ENCODE results near the gene FERMT3. TPM values are rescaled to one million over a fixed set of nuclear protein-coding genes. Genes with fewer than 3 reads are reported as not detected.

The FERMT3 gene
- total and polyA plus RNA-seq, 7 experiments from 2014 or later = 77.1 to 209 (median 120) TPM

Other genes starting within 250 kb of the FERMT3 start
- 100 to 1,000 TPM in 4 of 5 experiments, 10 to 100 TPM in 1; 90.9 to 363 (median 105) TPM for gene COX8A, start 232.1 kb upstream of the FERMT3 start, total RNA-seq
- 100 to 1,000 TPM; 360 to 375 TPM for gene COX8A, start 232.1 kb upstream of the FERMT3 start, polyA plus RNA-seq
- gene OTUB1, start 220.3 kb upstream of the FERMT3 start, total RNA-seq = 10 to 100 TPM; 59.4 to 99.0 (median 72.5) TPM
- 100 to 1,000 TPM; 117 to 125 TPM for gene OTUB1, start 220.3 kb upstream of the FERMT3 start, polyA plus RNA-seq
- gene FLRT1, start 170.8 kb upstream of the FERMT3 start, total RNA-seq = not detected
- under 1 TPM; 0.05 to 0.12 TPM for gene FLRT1, start 170.8 kb upstream of the FERMT3 start, polyA plus RNA-seq
- 10 to 100 TPM in 2 of 5 experiments, 1 to 10 TPM in 3; 5.4 to 12.4 (median 8.7) TPM for gene MACROD1, start 40.6 kb upstream of the FERMT3 start, total RNA-seq
- 10 to 100 TPM in 1 of 2 donors, 1 to 10 TPM in 1; 9.7 to 16.2 TPM for gene MACROD1, start 40.6 kb upstream of the FERMT3 start, polyA plus RNA-seq
- gene STIP1, start 20.6 kb upstream of the FERMT3 start, total RNA-seq = 100 to 1,000 TPM in 1 of 5 experiments, 10 to 100 TPM in 4; 45.1 to 243 (median 88.8) TPM
- gene STIP1, start 20.6 kb upstream of the FERMT3 start, polyA plus RNA-seq = 100 to 1,000 TPM in 1 of 2 donors, 10 to 100 TPM in 1; 56.6 to 123 TPM
- 10 to 100 TPM; 24.0 to 53.0 (median 27.2) TPM for gene TRPT1, start 19.5 kb downstream of the FERMT3 start, total RNA-seq
- gene TRPT1, start 19.5 kb downstream of the FERMT3 start, polyA plus RNA-seq = 10 to 100 TPM; 50.0 to 53.7 TPM
- 10 to 100 TPM; 47.8 to 94.0 (median 78.3) TPM for gene NUDT22, start 19.6 kb downstream of the FERMT3 start, total RNA-seq
- gene NUDT22, start 19.6 kb downstream of the FERMT3 start, polyA plus RNA-seq = 10 to 100 TPM; 40.7 to 51.2 TPM
- gene DNAJC4, start 23.8 kb downstream of the FERMT3 start, total RNA-seq = 10 to 100 TPM; 39.3 to 61.7 (median 47.4) TPM
- gene DNAJC4, start 23.8 kb downstream of the FERMT3 start, polyA plus RNA-seq = 10 to 100 TPM; 24.3 to 26.7 TPM
- 10 to 100 TPM; 30.6 to 99.5 (median 88.0) TPM for gene VEGFB, start 27.9 kb downstream of the FERMT3 start, total RNA-seq
- 10 to 100 TPM; 12.9 to 15.3 TPM for gene VEGFB, start 27.9 kb downstream of the FERMT3 start, polyA plus RNA-seq
- gene FKBP2, start 34.4 kb downstream of the FERMT3 start, total RNA-seq = 10 to 100 TPM; 20.3 to 46.6 (median 33.5) TPM
- gene FKBP2, start 34.4 kb downstream of the FERMT3 start, polyA plus RNA-seq = 10 to 100 TPM; 61.8 to 81.4 TPM
- gene PPP1R14B, start 40.2 kb downstream of the FERMT3 start, total RNA-seq = 100 to 1,000 TPM in 1 of 5 experiments, 10 to 100 TPM in 4; 20.1 to 116 (median 26.0) TPM
- gene PPP1R14B, start 40.2 kb downstream of the FERMT3 start, polyA plus RNA-seq = 10 to 100 TPM; 23.9 to 29.5 TPM
- 10 to 100 TPM in 2 of 5 experiments, 1 to 10 TPM in 3; 3.3 to 12.1 (median 8.1) TPM for gene PLCB3, start 44.8 kb downstream of the FERMT3 start, total RNA-seq
- gene PLCB3, start 44.8 kb downstream of the FERMT3 start, polyA plus RNA-seq = under 1 TPM; 0.19 to 0.81 TPM
- 10 to 100 TPM; 17.5 to 41.1 (median 22.7) TPM for gene BAD, start 77.9 kb downstream of the FERMT3 start, total RNA-seq
- 10 to 100 TPM; 40.3 TPM for gene BAD, start 77.9 kb downstream of the FERMT3 start, polyA plus RNA-seq
- 10 to 100 TPM; 25.2 to 45.9 (median 34.3) TPM for gene GPR137, start 79.1 kb downstream of the FERMT3 start, total RNA-seq
- gene GPR137, start 79.1 kb downstream of the FERMT3 start, polyA plus RNA-seq = 1 to 10 TPM; 4.9 to 5.4 TPM
- gene KCNK4, start 84.6 kb downstream of the FERMT3 start, total RNA-seq = under 1 TPM in 1 of 5 experiments, not detected in 4; 0.42 TPM
- not detected for gene KCNK4, start 84.6 kb downstream of the FERMT3 start, polyA plus RNA-seq
- under 1 TPM in 1 of 5 experiments, not detected in 4; 0.60 TPM for gene CATSPERZ, start 93.6 kb downstream of the FERMT3 start, total RNA-seq
- not detected for gene CATSPERZ, start 93.6 kb downstream of the FERMT3 start, polyA plus RNA-seq
- 10 to 100 TPM; 23.7 to 42.0 (median 27.9) TPM for gene ESRRA, start 98.8 kb downstream of the FERMT3 start, total RNA-seq
- gene ESRRA, start 98.8 kb downstream of the FERMT3 start, polyA plus RNA-seq = 10 to 100 TPM in 1 of 2 donors, 1 to 10 TPM in 1; 5.3 to 12.9 TPM
- 100 to 1,000 TPM in 4 of 5 experiments, 10 to 100 TPM in 1; 90.9 to 208 (median 152) TPM for gene TRMT112, start 110.8 kb downstream of the FERMT3 start, total RNA-seq
- gene TRMT112, start 110.8 kb downstream of the FERMT3 start, polyA plus RNA-seq = 100 to 1,000 TPM; 527 to 613 TPM
- gene PRDX5, start 111.4 kb downstream of the FERMT3 start, total RNA-seq = 10 to 100 TPM; 41.4 to 99.2 (median 55.2) TPM
- 100 to 1,000 TPM; 184 to 195 TPM for gene PRDX5, start 111.4 kb downstream of the FERMT3 start, polyA plus RNA-seq
- 100 to 1,000 TPM in 3 of 5 experiments, 10 to 100 TPM in 2; 73.4 to 182 (median 116) TPM for gene CCDC88B, start 133.5 kb downstream of the FERMT3 start, total RNA-seq
- gene CCDC88B, start 133.5 kb downstream of the FERMT3 start, polyA plus RNA-seq = 10 to 100 TPM; 12.8 to 35.1 TPM
- gene RPS6KA4, start 152.4 kb downstream of the FERMT3 start, total RNA-seq = 10 to 100 TPM; 14.2 to 35.7 (median 27.9) TPM
- 1 to 10 TPM; 4.6 to 7.7 TPM for gene RPS6KA4, start 152.4 kb downstream of the FERMT3 start, polyA plus RNA-seq